ENCODE results near the gene RAB27B.
A peak's percentile ranks its signal among the peaks of the same experiment; 100 is the strongest.

The RAB27B gene

DNA sequence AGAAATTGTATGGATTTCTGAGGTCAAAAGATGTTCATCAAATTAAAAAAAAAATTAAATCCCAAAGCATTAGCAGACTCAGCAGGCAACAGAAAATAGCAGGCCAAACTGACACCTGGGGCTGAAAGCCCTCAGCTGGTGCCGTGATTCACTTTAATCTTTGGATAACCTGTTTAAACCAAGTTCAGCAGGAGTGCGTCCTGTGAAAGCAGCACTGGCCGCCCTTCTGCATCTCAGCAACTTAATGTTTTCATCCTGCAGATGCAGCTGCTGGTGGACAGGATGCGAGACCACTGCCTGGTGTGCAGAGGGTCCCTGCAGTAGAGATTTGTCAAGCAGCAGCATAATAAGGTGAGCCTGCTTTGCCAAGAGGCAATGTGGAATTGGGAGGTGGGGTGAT lies 89.8 kb downstream of the RAB27B start:
- DNase-seq (ENCODE audit: low read depth), result no peak
- no peak overlapping the region for H3K4me3 ChIP-seq (ENCODE audit: low read depth, low read length)
- TF ChIP-seq, protein P1, sequence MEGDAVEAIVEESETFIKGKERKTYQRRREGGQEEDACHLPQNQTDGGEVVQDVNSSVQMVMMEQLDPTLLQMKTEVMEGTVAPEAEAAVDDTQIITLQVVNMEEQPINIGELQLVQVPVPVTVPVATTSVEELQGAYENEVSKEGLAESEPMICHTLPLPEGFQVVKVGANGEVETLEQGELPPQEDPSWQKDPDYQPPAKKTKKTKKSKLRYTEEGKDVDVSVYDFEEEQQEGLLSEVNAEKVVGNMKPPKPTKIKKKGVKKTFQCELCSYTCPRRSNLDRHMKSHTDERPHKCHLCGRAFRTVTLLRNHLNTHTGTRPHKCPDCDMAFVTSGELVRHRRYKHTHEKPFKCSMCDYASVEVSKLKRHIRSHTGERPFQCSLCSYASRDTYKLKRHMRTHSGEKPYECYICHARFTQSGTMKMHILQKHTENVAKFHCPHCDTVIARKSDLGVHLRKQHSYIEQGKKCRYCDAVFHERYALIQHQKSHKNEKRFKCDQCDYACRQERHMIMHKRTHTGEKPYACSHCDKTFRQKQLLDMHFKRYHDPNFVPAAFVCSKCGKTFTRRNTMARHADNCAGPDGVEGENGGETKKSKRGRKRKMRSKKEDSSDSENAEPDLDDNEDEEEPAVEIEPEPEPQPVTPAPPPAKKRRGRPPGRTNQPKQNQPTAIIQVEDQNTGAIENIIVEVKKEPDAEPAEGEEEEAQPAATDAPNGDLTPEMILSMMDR (conservative IDR thresholded peaks at IDR 0.05; ENCODE audit: low read depth, low read length), result no peak

DNA sequence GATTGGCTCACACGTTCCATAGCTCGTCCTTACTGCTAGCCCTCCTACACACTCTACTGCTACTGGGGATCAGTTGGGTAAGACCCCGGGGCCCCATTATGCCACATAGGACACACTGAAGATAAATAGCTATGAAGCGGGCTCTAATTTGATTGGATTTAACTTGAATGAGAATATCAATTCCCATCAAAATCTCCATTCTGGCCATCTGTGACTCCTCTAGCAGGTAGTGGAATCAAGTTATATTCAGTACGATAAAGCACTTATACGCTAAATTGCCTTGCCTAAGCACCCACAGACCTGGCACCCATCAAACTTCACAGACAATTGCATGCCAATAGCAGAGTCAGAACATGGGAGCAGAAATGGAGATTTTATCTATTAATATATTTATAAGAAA lies 91.1 kb downstream of the RAB27B start:
- no peak overlapping the region for H3K4me3 ChIP-seq (ENCODE audit: low read depth, low read length)
- DNase-seq (ENCODE audit: low read depth), result no peak
- TF ChIP-seq, protein P1 (conservative IDR thresholded peaks at IDR 0.05; ENCODE audit: low read depth, low read length), result no peak

DNA sequence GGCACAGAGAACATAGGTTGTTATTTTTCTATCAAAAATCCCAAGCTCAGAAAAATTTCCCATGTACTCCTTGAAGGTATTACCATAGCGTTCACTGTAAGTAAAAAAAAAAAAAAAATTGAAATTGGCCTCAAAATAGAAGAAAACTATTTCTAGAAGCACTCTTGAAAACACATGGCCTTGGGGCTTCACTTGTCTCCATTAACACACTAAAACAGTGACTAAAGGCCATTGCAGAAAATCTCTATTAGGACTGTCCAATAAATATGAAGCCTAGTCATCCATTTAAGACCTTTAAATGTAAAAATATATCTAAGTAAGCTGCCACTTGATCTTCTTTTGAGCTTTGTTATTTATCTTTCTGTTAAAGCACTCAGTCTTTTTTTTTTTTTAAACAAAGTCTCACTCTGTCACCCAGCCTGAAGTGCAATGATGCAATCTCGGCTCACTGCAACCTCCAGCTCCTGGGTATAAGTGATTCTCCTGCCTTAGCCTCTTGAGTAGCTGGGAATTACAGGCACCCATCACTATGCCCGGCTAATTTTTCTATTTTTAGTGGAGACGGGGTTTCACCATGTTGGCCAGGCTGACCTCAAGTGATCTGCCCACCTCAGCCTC lies 95.2 kb downstream of the RAB27B start:
- peak; percentile 30 for DNase-seq (ENCODE audit: low read depth)
- TF ChIP-seq, protein P1 (conservative IDR thresholded peaks at IDR 0.05; ENCODE audit: low read depth, low read length), result no peak
- no peak overlapping the region for H3K4me3 ChIP-seq (ENCODE audit: low read depth, low read length)

DNA sequence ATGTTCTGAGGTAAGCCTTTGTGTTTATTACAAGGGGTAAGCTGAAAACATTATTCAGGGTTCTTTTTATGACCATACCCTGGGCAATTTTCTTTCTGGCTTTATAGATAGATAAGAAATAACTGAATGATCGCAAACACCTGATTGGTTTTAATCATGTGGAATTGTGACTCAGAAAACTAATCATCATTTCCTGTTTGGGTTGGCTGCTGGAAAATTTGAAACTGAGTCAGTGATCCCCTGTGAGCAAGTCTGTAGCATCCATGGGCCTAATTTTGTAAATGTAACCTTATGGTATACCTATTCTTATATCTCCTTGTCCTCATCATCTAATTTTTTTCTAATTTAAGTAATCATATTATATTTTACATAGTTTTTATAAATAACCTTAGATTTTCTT lies 96.7 kb downstream of the RAB27B start:
- TF ChIP-seq, protein P1 (conservative IDR thresholded peaks at IDR 0.05; ENCODE audit: low read depth, low read length), result no peak
- H3K4me3 ChIP-seq (ENCODE audit: low read depth, low read length), result no peak overlapping the region
- DNase-seq (ENCODE audit: low read depth), result peak; percentile 25

DNA sequence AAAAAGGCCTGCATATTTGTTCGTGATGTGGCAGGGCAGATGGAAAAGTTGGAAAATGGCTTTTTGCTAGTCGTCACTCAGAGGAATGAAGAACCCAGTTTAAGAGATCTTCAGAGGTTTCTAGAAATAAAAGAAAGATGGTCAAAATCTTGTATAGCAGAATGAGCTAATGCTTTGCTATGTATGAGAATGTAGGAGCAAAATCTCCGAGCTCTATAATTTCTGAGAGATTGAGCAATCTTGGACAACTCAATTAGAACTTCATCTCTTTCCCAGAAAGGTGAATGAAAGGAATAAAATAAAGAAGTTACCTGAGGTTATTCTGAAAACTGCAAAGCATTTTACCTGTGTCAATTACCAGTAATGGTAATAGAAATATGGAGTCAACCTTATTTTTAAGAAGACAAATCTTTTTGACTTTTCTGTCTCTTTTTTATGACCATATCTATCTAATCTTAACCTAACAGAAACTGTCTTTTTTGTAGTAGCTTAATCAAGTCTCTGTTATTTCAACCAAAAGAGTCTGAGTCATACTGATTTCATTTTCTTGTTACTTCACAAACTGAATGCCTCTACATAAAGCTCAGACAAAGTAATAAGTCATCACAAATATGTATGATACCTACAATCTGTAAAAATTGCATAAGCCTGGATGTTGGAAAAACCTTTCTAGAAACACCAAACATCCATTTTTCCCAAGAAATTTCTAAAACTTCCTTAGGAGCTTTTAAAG lies 98.5 kb downstream of the RAB27B start:
- TF ChIP-seq, protein P1 (conservative IDR thresholded peaks at IDR 0.05; ENCODE audit: low read depth, low read length), result no peak
- DNase-seq (ENCODE audit: low read depth), result peak; percentile 71
- no peak overlapping the region for H3K4me3 ChIP-seq (ENCODE audit: low read depth, low read length)

DNA sequence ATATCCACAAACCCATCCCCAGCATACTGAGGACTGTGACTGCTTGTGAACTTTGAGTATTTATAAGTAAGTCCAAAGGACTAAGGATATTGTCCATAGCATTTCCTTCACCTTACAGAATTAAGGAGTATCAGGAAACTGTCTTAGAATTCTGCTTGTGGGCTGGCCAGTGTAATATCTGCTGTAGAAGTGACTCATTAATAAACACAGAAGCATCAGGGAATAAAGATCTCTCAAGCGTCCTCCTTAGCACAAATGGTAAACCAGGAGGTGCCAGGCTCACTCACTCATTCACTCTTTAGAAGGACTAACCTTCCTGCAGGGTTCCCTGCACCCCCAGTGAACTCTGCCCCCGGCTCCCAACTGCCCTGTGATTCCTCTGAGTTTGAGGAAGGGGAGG lies 100.0 kb downstream of the RAB27B start:
- DNase-seq (ENCODE audit: low read depth), result peak; percentile 31
- TF ChIP-seq, protein P1 (conservative IDR thresholded peaks at IDR 0.05; ENCODE audit: low read depth, low read length), result no peak
- H3K4me3 ChIP-seq (ENCODE audit: low read depth, low read length), result no peak overlapping the region

DNA sequence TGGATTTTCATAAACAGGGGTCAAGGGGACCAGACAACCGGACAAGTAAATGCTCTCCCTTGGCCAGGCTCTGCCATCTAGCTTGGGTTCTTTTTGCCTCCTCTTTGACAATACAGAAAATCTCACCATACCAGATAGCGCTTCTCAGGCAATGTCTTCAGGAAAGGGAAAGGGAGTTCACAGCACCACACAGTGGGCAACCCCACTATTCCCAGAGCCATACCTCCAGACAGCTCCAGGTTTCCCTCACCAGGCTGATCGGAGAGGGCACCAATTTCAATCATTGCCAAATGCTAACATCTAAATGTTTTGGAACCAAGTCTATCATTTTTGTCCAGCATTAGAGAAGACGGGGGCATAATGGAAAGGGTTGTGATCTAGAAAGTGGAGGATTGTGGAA lies 102.9 kb downstream of the RAB27B start:
- no peak overlapping the region for H3K4me3 ChIP-seq (ENCODE audit: low read depth, low read length)
- no peak for DNase-seq (ENCODE audit: low read depth)
- TF ChIP-seq, protein P1 (conservative IDR thresholded peaks at IDR 0.05; ENCODE audit: low read depth, low read length), result no peak

Data from choroid plexus epithelial cell (primary cell).